RWPE2 (cell line): ENCODE measurements around the gene MSANTD4.

ENCODE experiments used
- ATAC-seq: fragments of 200-7000 bp; cut with Tn5 transposase; 3 replicates; pipeline ENCODE4 v1.9.1; 2021; ENCODE audit warnings: low read depth
- DNase-seq: peaks from one replicate; pipeline ENCODE4 v3.0.0-alpha.2; 2020; ENCODE audit warnings: low spot score
- H3K27ac ChIP-seq: fragments of 450-650 bp; 2 replicates; pipeline ENCODE4 v1.5.1; 2017; ENCODE audit warnings: mild to moderate bottlenecking; ENCODE audit not compliant: poor library complexity, severe bottlenecking
- H3K27me3 ChIP-seq: fragments of 250-450 bp; sonication (Bioruptor Pico); 2 replicates; pipeline ENCODE4 v1.5.1; 2021; ENCODE audit warnings: mild to moderate bottlenecking, moderate library complexity; ENCODE audit not compliant: insufficient read depth, poor library complexity, severe bottlenecking
- H3K36me3 ChIP-seq: fragments of 250-450 bp; sonication (Bioruptor Pico); 2 replicates; pipeline ENCODE4 v1.5.1; 2020; ENCODE audit warnings: low read depth, mild to moderate bottlenecking, moderate library complexity
- H3K4me1 ChIP-seq: fragments of 250-450 bp; sonication (Bioruptor Pico); 2 replicates; pipeline ENCODE4 v1.5.1; 2021; ENCODE audit warnings: mild to moderate bottlenecking, moderate library complexity; ENCODE audit not compliant: insufficient read depth, poor library complexity, severe bottlenecking
- H3K4me3 ChIP-seq: fragments of 250-450 bp; sonication (Bioruptor Pico); 2 replicates; pipeline ENCODE4 v1.5.1; 2021; ENCODE audit warnings: mild to moderate bottlenecking, moderate library complexity; ENCODE audit not compliant: severe bottlenecking
- H3K9me3 ChIP-seq: fragments of 250-450 bp; sonication (Bioruptor Pico); 2 replicates; pipeline ENCODE4 v1.5.1; 2021; ENCODE audit warnings: mild to moderate bottlenecking, moderate library complexity; ENCODE audit not compliant: severe bottlenecking
- CTCF ChIP-seq: fragments of 450-650 bp; IDR thresholded peaks from one replicate; pipeline ENCODE4 v1.5.1; 2017; ENCODE audit warnings: mild to moderate bottlenecking, moderate library complexity; ENCODE audit not compliant: poor library complexity, severe bottlenecking

MSANTD4 gene

GRCh38 chr11:106001304-106002012 lies 20.6 kb downstream of the MSANTD4 start:
- Histone ChIP-seq H3K27ac (no peak overlapping the region), H3K36me3 (peaks cover 23% of the 10 kb centered on the region), H3K27me3 (no peaks in the 10 kb centered on the region), H3K4me1 (no peaks in the 10 kb centered on the region), H3K9me3 (no peaks in the 10 kb centered on the region), H3K4me3 (no peak overlapping the region)
- ATAC-seq (no peak), DNase-seq (no peak)
- no peak for TF ChIP-seq CTCF

- Histone ChIP-seq H3K27ac (no peak overlapping the region), H3K4me3 (no peak overlapping the region), H3K9me3 (no peaks in the 10 kb centered on the region), H3K36me3 (no peaks in the 10 kb centered on the region; the same call in 1 of the 2 replicates), H3K4me1 (no peaks in the 10 kb centered on the region), H3K27me3 (no peaks in the 10 kb centered on the region)
- ATAC-seq (no peak), DNase-seq (no peak)
- no peak for TF ChIP-seq CTCF
Observed at GRCh38 chr11:105991888-105992287, 30.2 kb downstream of the MSANTD4 start.

- no peaks in the 10 kb centered on the region for H3K36me3 ChIP-seq
- no peak overlapping the region for H3K27ac ChIP-seq
- no peak overlapping the region for H3K4me3 ChIP-seq
Observed at GRCh38 chr11:105989124-105989523, 32.9 kb downstream of the MSANTD4 start.

GRCh38 chr11:105988197-105988596 lies 33.8 kb downstream of the MSANTD4 start:
- ATAC-seq (no peak), DNase-seq (no peak)
- no peak for TF ChIP-seq CTCF
- Histone ChIP-seq H3K36me3 (no peaks in the 10 kb centered on the region), H3K4me1 (no peaks in the 10 kb centered on the region), H3K4me3 (no peak overlapping the region), H3K9me3 (no peaks in the 10 kb centered on the region), H3K27ac (no peak overlapping the region), H3K27me3 (no peaks in the 10 kb centered on the region)

More at GRCh38 chr11:105989124-105989523, 32.9 kb downstream of the MSANTD4 start:
- no peak for DNase-seq
- Histone ChIP-seq H3K4me1 (no peaks in the 10 kb centered on the region), H3K27me3 (no peaks in the 10 kb centered on the region), H3K9me3 (no peaks in the 10 kb centered on the region)
- ATAC-seq: no peak
- TF ChIP-seq CTCF: no peak

GRCh38 chr11:105986554-105986953 lies 35.5 kb downstream of the MSANTD4 start:
- ATAC-seq (no peak), DNase-seq (no peak)
- H3K27me3 ChIP-seq: no peaks in the 10 kb centered on the region
- H3K4me3 ChIP-seq: no peak overlapping the region
- no peaks in the 10 kb centered on the region for H3K36me3 ChIP-seq
- no peaks in the 10 kb centered on the region for H3K4me1 ChIP-seq
- H3K27ac ChIP-seq: no peak overlapping the region
- no peak for TF ChIP-seq CTCF
- no peaks in the 10 kb centered on the region for H3K9me3 ChIP-seq
